Thyroid gland (tissue), 4 donors: ENCODE measurements around the gene BOC.

Experiments used
- POLR2A ChIP-seq, 2 donors: fragments of 450-650 bp; IDR thresholded peaks; one replicate each; pipeline ENCODE4 v1.6.1; 2017; ENCODE audit warnings: antibody characterized with exemption in 2 of 2, mild to moderate bottlenecking in 2 of 2, moderate library complexity in 1 of 2
- TF ChIP-seq, protein P1 (sequence below), 6 experiments: fragments of 200-600 bp in 3 of 6; fragments of 450-650 bp in 3 of 6; sonication (generic) in 3 of 6; IDR thresholded peaks; one replicate each; pipeline ENCODE4 v1.5.1; 2016 to 2019; ENCODE audit warnings: antibody characterized with exemption in 6 of 6, mild to moderate bottlenecking in 2 of 6, inconsistent platforms in 1 of 6, moderate library complexity in 1 of 6

DNA sequence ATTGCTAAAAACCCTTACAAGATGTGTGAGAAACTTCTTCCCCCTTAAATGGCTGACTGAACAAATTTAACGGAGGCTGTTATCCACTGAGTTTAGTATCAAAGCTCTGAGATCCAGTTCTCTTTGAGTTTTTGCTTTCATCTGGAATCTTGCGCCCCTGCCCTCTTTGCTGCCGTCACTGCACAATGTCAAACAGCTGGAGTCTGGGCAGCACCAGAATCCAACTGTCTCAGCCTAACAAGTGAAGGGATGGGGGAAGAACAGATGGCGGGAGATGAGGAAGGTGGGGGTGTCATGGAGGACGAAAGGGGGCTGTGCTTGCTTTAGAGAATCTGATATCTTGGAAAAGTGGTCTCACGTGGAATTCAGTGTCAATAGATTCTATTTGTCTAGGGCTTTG is 7.0 kb upstream of the BOC start:
- TF ChIP-seq, protein P1, sequence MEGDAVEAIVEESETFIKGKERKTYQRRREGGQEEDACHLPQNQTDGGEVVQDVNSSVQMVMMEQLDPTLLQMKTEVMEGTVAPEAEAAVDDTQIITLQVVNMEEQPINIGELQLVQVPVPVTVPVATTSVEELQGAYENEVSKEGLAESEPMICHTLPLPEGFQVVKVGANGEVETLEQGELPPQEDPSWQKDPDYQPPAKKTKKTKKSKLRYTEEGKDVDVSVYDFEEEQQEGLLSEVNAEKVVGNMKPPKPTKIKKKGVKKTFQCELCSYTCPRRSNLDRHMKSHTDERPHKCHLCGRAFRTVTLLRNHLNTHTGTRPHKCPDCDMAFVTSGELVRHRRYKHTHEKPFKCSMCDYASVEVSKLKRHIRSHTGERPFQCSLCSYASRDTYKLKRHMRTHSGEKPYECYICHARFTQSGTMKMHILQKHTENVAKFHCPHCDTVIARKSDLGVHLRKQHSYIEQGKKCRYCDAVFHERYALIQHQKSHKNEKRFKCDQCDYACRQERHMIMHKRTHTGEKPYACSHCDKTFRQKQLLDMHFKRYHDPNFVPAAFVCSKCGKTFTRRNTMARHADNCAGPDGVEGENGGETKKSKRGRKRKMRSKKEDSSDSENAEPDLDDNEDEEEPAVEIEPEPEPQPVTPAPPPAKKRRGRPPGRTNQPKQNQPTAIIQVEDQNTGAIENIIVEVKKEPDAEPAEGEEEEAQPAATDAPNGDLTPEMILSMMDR (IDR thresholded peaks at IDR 0.05) = no peak
- TF ChIP-seq POLR2A (IDR thresholded peaks at IDR 0.05) = no peak
